ENCODE measurements around the gene TRAPPC1. TPM values are rescaled to one million over a fixed set of nuclear protein-coding genes. Genes with fewer than 3 reads are reported as not detected.

Gene TRAPPC1
- total RNA-seq, 1 experiment from 2014 or later, result 224 TPM

DNA sequence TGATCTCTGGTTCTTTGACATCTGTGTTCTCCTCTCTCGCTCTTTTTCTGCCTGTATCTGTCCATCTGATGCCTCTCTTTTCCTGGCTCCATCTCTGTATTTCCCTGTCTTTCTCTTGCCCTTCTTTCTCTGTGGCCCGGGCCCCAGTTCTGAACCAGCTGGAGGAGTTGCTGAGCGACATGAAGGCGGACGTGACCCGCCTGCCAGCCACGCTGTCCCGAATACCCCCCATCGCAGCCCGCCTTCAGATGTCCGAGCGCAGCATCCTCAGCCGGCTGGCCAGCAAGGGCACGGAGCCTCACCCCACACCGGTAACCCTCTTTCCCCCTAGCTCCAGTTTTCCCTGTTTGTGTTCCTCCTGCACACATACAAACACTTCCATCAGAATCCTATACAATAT is 21.5 kb downstream of the TRAPPC1 start:
- H4K20me1 ChIP-seq (ENCODE audit: insufficient read depth), result no peaks in the 10 kb centered on the region
- peaks cover 14% of the 10 kb centered on the region; the same call in 1 of the 2 replicates for H3F3A ChIP-seq (ENCODE audit: insufficient read depth, low read depth)
- no peak overlapping the region for H3K4me2 ChIP-seq
- H2AFZ ChIP-seq, result no peak overlapping the region
- H3K79me2 ChIP-seq (ENCODE audit: low read depth), result no peaks in the 10 kb centered on the region
- H3K36me3 ChIP-seq (ENCODE audit: low read depth), result no peaks in the 10 kb centered on the region
- POLR2A ChIA-PET (ENCODE audit: unreplicated experiment), result interaction anchor here (0.6 kb wide), 1 partner anchor 249 kb away, joined by 4 read pairs; no protein-coding TSS in a partner anchor
- H3K27ac ChIP-seq, result no peak overlapping the region
- no peak for DNase-seq
- TF ChIP-seq, protein P1, sequence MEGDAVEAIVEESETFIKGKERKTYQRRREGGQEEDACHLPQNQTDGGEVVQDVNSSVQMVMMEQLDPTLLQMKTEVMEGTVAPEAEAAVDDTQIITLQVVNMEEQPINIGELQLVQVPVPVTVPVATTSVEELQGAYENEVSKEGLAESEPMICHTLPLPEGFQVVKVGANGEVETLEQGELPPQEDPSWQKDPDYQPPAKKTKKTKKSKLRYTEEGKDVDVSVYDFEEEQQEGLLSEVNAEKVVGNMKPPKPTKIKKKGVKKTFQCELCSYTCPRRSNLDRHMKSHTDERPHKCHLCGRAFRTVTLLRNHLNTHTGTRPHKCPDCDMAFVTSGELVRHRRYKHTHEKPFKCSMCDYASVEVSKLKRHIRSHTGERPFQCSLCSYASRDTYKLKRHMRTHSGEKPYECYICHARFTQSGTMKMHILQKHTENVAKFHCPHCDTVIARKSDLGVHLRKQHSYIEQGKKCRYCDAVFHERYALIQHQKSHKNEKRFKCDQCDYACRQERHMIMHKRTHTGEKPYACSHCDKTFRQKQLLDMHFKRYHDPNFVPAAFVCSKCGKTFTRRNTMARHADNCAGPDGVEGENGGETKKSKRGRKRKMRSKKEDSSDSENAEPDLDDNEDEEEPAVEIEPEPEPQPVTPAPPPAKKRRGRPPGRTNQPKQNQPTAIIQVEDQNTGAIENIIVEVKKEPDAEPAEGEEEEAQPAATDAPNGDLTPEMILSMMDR (conservative IDR thresholded peaks at IDR 0.05), result no peak
- no peak for TF ChIP-seq EZH2 (IDR thresholded peaks at IDR 0.05; ENCODE audit: low read depth)
- BruUV-seq (replicated peaks), result no TSS peak
- H3K4me1 ChIP-seq (replicated peaks; ENCODE audit: insufficient read depth), result no peaks in the 10 kb centered on the region
- no peak overlapping the region for H3K4me3 ChIP-seq
- H3K9me3 ChIP-seq (ENCODE audit: insufficient read depth, low read depth), result no peaks in the 10 kb centered on the region
- H3K9me2 ChIP-seq (ENCODE audit: insufficient read depth), result no peaks in the 10 kb centered on the region
- intact Hi-C loops (cut with micrococcal nuclease; ENCODE audit: unreplicated experiment), result loop anchor here (5.0 kb wide), 1 partner anchor 48 kb away; no protein-coding TSS in a partner anchor
- CTCF ChIA-PET, result no interaction called here
- H3K27me3 ChIP-seq (ENCODE audit: insufficient read depth, low read depth), result no peaks in the 10 kb centered on the region

DNA sequence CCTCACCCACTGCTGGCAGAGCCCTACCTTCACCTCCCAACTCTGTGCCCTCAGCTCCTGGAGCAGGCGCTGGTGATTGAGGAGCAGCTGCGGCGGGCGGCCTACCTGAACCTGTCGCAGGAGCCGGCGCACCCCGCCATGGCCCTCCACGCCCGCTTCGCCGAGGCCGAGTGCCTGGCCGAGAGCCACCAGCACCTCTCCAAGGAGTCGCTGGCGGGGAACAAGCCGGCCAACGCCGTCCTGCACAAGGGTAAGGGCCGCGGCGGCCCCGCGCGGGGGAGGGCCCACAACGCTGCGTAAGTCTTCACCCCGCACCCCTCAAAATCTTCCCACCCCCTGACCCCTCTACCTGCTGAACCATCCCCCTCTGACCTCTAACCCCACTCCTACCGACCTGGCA is 22.7 kb downstream of the TRAPPC1 start:
- BruUV-seq (replicated peaks), result no TSS peak
- H3K36me3 ChIP-seq (ENCODE audit: low read depth), result no peaks in the 10 kb centered on the region
- H3K9me3 ChIP-seq (ENCODE audit: insufficient read depth, low read depth), result no peaks in the 10 kb centered on the region
- intact Hi-C loops (cut with micrococcal nuclease; ENCODE audit: unreplicated experiment), result no loop called here
- no peak for TF ChIP-seq EZH2 (IDR thresholded peaks at IDR 0.05; ENCODE audit: low read depth)
- TF ChIP-seq, protein P1 (conservative IDR thresholded peaks at IDR 0.05), result no peak
- CTCF ChIA-PET, result no interaction called here
- peaks cover 3% of the 10 kb centered on the region; the same call in 1 of the 2 replicates for H3F3A ChIP-seq (ENCODE audit: insufficient read depth, low read depth)
- DNase-seq, result no peak
- H3K4me1 ChIP-seq (replicated peaks; ENCODE audit: insufficient read depth), result no peaks in the 10 kb centered on the region
- H4K20me1 ChIP-seq (ENCODE audit: insufficient read depth), result no peaks in the 10 kb centered on the region
- no peaks in the 10 kb centered on the region for H3K79me2 ChIP-seq (ENCODE audit: low read depth)
- H3K9me2 ChIP-seq (ENCODE audit: insufficient read depth), result no peaks in the 10 kb centered on the region
- no peaks in the 10 kb centered on the region for H3K27me3 ChIP-seq (ENCODE audit: insufficient read depth, low read depth)
- POLR2A ChIA-PET (ENCODE audit: unreplicated experiment), result no interaction called here
- no peak overlapping the region for H3K4me2 ChIP-seq
- H3K27ac ChIP-seq, result no peak overlapping the region
- H2AFZ ChIP-seq, result no peak overlapping the region
- no peak overlapping the region for H3K4me3 ChIP-seq

DNA sequence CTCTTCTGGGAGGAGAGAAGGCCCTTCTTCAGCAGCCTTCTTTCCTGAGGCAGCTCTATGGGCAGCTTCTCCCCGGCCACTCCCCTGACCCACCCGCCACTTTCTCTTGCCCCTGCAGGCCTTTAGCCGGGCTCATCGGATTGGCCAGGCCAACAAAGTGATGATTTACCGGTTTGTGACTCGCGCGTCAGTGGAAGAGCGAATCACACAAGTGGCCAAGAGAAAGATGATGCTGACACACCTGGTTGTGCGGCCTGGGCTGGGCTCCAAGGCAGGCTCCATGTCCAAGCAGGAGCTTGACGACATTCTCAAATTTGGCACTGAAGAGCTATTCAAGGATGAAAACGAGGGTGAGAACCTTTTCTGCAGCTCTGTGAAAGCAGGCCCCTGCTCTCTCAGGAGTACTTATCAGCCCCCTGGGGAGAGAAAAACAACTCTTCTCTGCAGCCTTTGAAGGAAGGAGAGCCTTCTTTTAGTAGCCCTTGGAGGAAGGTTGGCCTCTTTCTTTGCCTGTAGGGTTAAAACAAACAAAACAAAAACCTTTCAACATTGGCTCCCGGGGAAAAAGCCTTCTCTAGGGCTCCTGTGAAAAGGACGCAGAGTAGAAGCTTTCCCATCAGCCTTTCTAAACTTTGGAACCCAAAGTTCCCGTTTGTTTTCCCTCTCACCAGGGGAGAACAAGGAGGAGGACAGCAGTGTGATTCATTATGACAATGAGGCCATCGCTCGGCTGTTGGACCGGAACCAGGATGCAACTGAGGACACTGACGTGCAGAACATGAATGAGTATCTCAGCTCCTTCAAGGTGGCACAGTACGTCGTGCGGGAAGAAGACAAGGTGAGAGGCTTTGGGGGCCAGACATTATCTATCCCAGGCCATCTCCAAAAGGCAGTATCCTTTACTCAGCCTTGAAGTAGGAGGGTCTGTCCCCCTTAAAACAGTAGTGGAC is 28.3 kb downstream of the TRAPPC1 start:
- CTCF ChIA-PET, result no interaction called here
- no peaks in the 10 kb centered on the region for H3K4me1 ChIP-seq (replicated peaks; ENCODE audit: insufficient read depth)
- no peak overlapping the region for H2AFZ ChIP-seq
- H3K27ac ChIP-seq, result no peak overlapping the region
- no peaks in the 10 kb centered on the region for H3K9me2 ChIP-seq (ENCODE audit: insufficient read depth)
- no peaks in the 10 kb centered on the region for H3K9me3 ChIP-seq (ENCODE audit: insufficient read depth, low read depth)
- POLR2A ChIA-PET (ENCODE audit: unreplicated experiment), result no interaction called here
- H3K4me3 ChIP-seq, result no peak overlapping the region
- H3K27me3 ChIP-seq (ENCODE audit: insufficient read depth, low read depth), result no peaks in the 10 kb centered on the region
- TF ChIP-seq, protein P1 (conservative IDR thresholded peaks at IDR 0.05), result no peak
- no peak for TF ChIP-seq EZH2 (IDR thresholded peaks at IDR 0.05; ENCODE audit: low read depth)
- no peaks in the 10 kb centered on the region for H3F3A ChIP-seq (ENCODE audit: insufficient read depth, low read depth)
- TSS peak; percentile 16 for BruUV-seq (replicated peaks)
- no peaks in the 10 kb centered on the region for H3K79me2 ChIP-seq (ENCODE audit: low read depth)
- no peaks in the 10 kb centered on the region for H4K20me1 ChIP-seq (ENCODE audit: insufficient read depth)
- intact Hi-C loops (cut with micrococcal nuclease; ENCODE audit: unreplicated experiment), result no loop called here
- peak in 1 of 2 experiments; percentile 14 for DNase-seq
- H3K36me3 ChIP-seq (ENCODE audit: low read depth), result no peaks in the 10 kb centered on the region
- H3K4me2 ChIP-seq, result no peak overlapping the region
